WTC11 (cell line): ENCODE measurements around the gene GALNT13. TPM values are rescaled to one million over a fixed set of nuclear protein-coding genes. Genes with fewer than 3 reads are reported as not detected.
A peak's percentile ranks its signal among the peaks of the same experiment; 100 is the strongest.

ENCODE experiments used
- ATAC-seq: fragments of 200-7000 bp; cut with Tn5 transposase; 2 replicates; pipeline ENCODE4 v1.10.0; 2021; ENCODE audit warnings: mild to moderate bottlenecking, moderate library complexity
- CTCF ChIA-PET: fragments of 300-600 bp; sonication (Branson Sonifier 250); formaldehyde crosslinking; loops from one replicate; lab custom pipeline; 2021; ENCODE audit warnings: antibody characterized with exemption; lab: Charles Lee
- POLR2A ChIA-PET: fragments of 350-600 bp; sonication (Branson Sonifier 250); formaldehyde crosslinking; loops from one replicate; lab custom pipeline; 2021; ENCODE audit warnings: antibody characterized with exemption; lab: Charles Lee
- DNase-seq: peaks from one replicate; pipeline ENCODE4 v3.0.0; 2021; ENCODE audit warnings: low spot score
- H3K27ac Mint-ChIP-seq: 2 replicates; pipeline ENCODE4 v1.8.0; 2021; ENCODE audit warnings: mixed read lengths
- H3K27me3 Mint-ChIP-seq: 2 replicates; pipeline ENCODE4 v1.8.0; 2021; ENCODE audit warnings: low read depth, mild to moderate bottlenecking, moderate library complexity, mixed read lengths
- H3K36me3 Mint-ChIP-seq: 2 replicates; pipeline ENCODE4 v1.8.0; 2021; ENCODE audit warnings: mixed read lengths
- H3K4me1 Mint-ChIP-seq: 2 replicates; pipeline ENCODE4 v1.8.0; 2022; ENCODE audit warnings: mixed read lengths
- H3K4me3 Mint-ChIP-seq: 2 replicates; pipeline ENCODE4 v1.8.0; 2021; ENCODE audit warnings: mild to moderate bottlenecking, moderate library complexity, mixed read lengths
- H3K9me3 Mint-ChIP-seq: 2 replicates; pipeline ENCODE4 v1.8.0; 2021; ENCODE audit warnings: mixed read lengths
- ATF1 ChIP-seq: sonication (generic); formaldehyde crosslinking; IDR thresholded peaks from 2 replicates; pipeline ENCODE4 v1.8.1; 2023; ENCODE audit warnings: mild to moderate bottlenecking, moderate library complexity, missing genetic modification reagents
- ESRRA ChIP-seq: sonication (generic); formaldehyde crosslinking; IDR thresholded peaks from 2 replicates; pipeline ENCODE4 v1.8.1; 2022; ENCODE audit warnings: mild to moderate bottlenecking, missing genetic modification reagents, borderline replicate concordance
- FOXJ3 ChIP-seq: sonication (generic); formaldehyde crosslinking; IDR thresholded peaks from 2 replicates; pipeline ENCODE4 v1.9.0; 2021; ENCODE audit warnings: missing genetic modification reagents, mild to moderate bottlenecking, borderline replicate concordance
- GABPB1 ChIP-seq: sonication (generic); formaldehyde crosslinking; IDR thresholded peaks from 2 replicates; pipeline ENCODE4 v1.8.1; 2023; ENCODE audit warnings: mild to moderate bottlenecking, missing genetic modification reagents
- NR1H2 ChIP-seq: sonication (generic); formaldehyde crosslinking; IDR thresholded peaks from 2 replicates; pipeline ENCODE4 v1.9.0; 2021; ENCODE audit warnings: mild to moderate bottlenecking, moderate library complexity, missing genetic modification reagents
- NR2C2 ChIP-seq: sonication (generic); formaldehyde crosslinking; IDR thresholded peaks from 2 replicates; pipeline ENCODE4 v1.8.0; 2022; ENCODE audit warnings: mild to moderate bottlenecking, missing genetic modification reagents
- OVOL2 ChIP-seq: fragments of 250-450 bp; sonication (Bioruptor Pico); IDR thresholded peaks from 2 replicates; pipeline ENCODE4 v1.9.0; 2021; ENCODE audit warnings: mild to moderate bottlenecking, borderline replicate concordance
- ZNF121 ChIP-seq: sonication (generic); formaldehyde crosslinking; IDR thresholded peaks from 2 replicates; pipeline ENCODE4 v1.8.0; 2023; ENCODE audit warnings: missing genetic modification reagents
- ZNF138 ChIP-seq: sonication (generic); formaldehyde crosslinking; conservative IDR thresholded peaks from 2 replicates; pipeline ENCODE4 v1.8.1; 2022; ENCODE audit warnings: mild to moderate bottlenecking, moderate library complexity, missing genetic modification reagents
- ZNF423 ChIP-seq: fragments of 250-450 bp; sonication (Bioruptor Pico); IDR thresholded peaks from 2 replicates; pipeline ENCODE4 v2.1.2; 2022; ENCODE audit warnings: mild to moderate bottlenecking, moderate library complexity
- ZNF671 ChIP-seq: fragments of 250-450 bp; sonication (Bioruptor Pico); IDR thresholded peaks from 2 replicates; pipeline ENCODE4 v1.8.0; 2021; ENCODE audit warnings: mild to moderate bottlenecking
- total RNA-seq: library from RNA; stranded (reverse); gene quantifications from 3 replicates; pipeline ENCODE4 v1.2.3, GENCODE V29; 2021
- TF ChIP-seq, protein P1 (sequence below): sonication (generic); formaldehyde crosslinking; IDR thresholded peaks from 2 replicates; pipeline ENCODE4 v1.8.0; 2023; ENCODE audit warnings: mild to moderate bottlenecking, missing genetic modification reagents
- TF ChIP-seq, protein P2 (sequence below): sonication (generic); formaldehyde crosslinking; IDR thresholded peaks from 2 replicates; pipeline ENCODE4 v1.8.1; 2023; ENCODE audit warnings: mild to moderate bottlenecking, missing genetic modification reagents
- TF ChIP-seq, protein P3 (sequence below): sonication (generic); formaldehyde crosslinking; IDR thresholded peaks from 2 replicates; pipeline ENCODE4 v1.8.0; 2022; ENCODE audit warnings: mild to moderate bottlenecking, missing genetic modification reagents
- TF ChIP-seq, protein P4 (sequence below): fragments of 250-450 bp; sonication (Bioruptor Pico); IDR thresholded peaks from 2 replicates; pipeline ENCODE4 v1.9.0; 2021; ENCODE audit warnings: moderate library complexity, mild to moderate bottlenecking, inconsistent platforms, borderline replicate concordance
- TF ChIP-seq, protein P5 (sequence below): sonication (generic); formaldehyde crosslinking; conservative IDR thresholded peaks from 2 replicates; pipeline ENCODE4 v1.8.1; 2023; ENCODE audit warnings: mild to moderate bottlenecking, low read depth, missing genetic modification reagents, moderate library complexity
- TF ChIP-seq, protein P6 (sequence below): sonication (generic); formaldehyde crosslinking; IDR thresholded peaks from 2 replicates; pipeline ENCODE4 v1.8.1; 2023; ENCODE audit warnings: mild to moderate bottlenecking, missing genetic modification reagents, borderline replicate concordance
- TF ChIP-seq, protein P7 (sequence below): fragments of 200-600 bp; IDR thresholded peaks from 2 replicates; pipeline ENCODE4 v1.8.0; 2022; ENCODE audit warnings: antibody characterized with exemption

The GALNT13 gene
- total RNA-seq, 1 experiment from 2014 or later = 9.9 TPM

DNA sequence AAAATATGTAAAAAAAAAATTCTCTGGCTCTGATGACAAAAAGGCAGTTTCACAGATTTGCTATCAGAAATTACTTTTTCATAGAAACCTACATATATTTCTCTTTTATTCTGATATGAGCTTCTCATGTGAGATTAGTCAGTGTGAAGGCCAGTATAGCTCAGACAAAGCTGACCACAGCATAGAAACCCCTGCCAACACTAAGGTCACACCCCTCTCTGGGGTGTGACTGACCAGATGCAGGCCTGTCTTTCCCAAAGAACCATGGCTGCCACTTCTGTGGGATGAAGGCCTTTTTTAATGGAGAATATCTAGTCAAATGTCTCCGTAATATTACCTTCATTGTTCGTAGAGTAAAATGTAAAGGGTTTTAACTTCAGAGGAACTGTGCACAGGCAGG is 496.4 kb downstream of the GALNT13 start:
- H3K27ac Mint-ChIP-seq = no peak overlapping the region

DNA sequence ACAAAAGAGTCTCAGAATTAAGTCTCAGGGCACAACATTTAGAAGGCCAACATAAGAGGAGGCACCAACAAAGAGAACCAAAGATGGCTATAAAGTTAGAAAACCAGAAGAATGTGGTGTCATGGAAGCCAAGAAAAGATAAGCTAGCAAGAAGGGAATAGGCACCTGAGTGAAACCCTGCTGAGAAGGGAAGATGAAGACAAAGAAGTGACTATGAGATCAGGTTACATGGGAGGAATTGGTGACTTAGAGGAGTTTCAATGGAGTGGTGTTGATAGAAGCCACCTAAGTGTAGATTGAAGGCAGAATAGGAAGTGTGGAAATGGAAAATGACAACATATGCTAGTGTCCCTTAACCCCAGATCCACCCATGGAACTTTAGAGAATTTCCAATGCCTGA is 499.2 kb downstream of the GALNT13 start:
- ATAC-seq (peak; percentile 92), DNase-seq (no peak)
- H3K9me3 Mint-ChIP-seq = peaks cover 4% of the 10 kb centered on the region
- POLR2A ChIA-PET = no interaction called here
- CTCF ChIA-PET = interaction anchor here (1.2 kb wide), 1 partner anchor 499 kb away, joined by 5 read pairs; the partner anchor contains the start of gene GALNT13
- no peak overlapping the region for H3K27ac Mint-ChIP-seq
- no peaks in the 10 kb centered on the region for H3K27me3 Mint-ChIP-seq
- peaks cover 23% of the 10 kb centered on the region for H3K4me1 Mint-ChIP-seq
- H3K4me3 Mint-ChIP-seq = no peak overlapping the region
- no peaks in the 10 kb centered on the region for H3K36me3 Mint-ChIP-seq
- TF ChIP-seq NR2C2 (CRISPR knock-in tag) (no peak), ZNF671 (CRISPR knock-in tag) (no peak), OVOL2 (CRISPR knock-in tag) (no peak), ESRRA (CRISPR knock-in tag) (no peak), ZNF423 (CRISPR knock-in tag) (no peak), NR1H2 (CRISPR knock-in tag) (no peak), GABPB1 (no peak)
- TF ChIP-seq, protein P1, sequence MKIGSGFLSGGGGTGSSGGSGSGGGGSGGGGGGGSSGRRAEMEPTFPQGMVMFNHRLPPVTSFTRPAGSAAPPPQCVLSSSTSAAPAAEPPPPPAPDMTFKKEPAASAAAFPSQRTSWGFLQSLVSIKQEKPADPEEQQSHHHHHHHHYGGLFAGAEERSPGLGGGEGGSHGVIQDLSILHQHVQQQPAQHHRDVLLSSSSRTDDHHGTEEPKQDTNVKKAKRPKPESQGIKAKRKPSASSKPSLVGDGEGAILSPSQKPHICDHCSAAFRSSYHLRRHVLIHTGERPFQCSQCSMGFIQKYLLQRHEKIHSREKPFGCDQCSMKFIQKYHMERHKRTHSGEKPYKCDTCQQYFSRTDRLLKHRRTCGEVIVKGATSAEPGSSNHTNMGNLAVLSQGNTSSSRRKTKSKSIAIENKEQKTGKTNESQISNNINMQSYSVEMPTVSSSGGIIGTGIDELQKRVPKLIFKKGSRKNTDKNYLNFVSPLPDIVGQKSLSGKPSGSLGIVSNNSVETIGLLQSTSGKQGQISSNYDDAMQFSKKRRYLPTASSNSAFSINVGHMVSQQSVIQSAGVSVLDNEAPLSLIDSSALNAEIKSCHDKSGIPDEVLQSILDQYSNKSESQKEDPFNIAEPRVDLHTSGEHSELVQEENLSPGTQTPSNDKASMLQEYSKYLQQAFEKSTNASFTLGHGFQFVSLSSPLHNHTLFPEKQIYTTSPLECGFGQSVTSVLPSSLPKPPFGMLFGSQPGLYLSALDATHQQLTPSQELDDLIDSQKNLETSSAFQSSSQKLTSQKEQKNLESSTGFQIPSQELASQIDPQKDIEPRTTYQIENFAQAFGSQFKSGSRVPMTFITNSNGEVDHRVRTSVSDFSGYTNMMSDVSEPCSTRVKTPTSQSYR (CRISPR knock-in tag) = no peak
- TF ChIP-seq, protein P2, sequence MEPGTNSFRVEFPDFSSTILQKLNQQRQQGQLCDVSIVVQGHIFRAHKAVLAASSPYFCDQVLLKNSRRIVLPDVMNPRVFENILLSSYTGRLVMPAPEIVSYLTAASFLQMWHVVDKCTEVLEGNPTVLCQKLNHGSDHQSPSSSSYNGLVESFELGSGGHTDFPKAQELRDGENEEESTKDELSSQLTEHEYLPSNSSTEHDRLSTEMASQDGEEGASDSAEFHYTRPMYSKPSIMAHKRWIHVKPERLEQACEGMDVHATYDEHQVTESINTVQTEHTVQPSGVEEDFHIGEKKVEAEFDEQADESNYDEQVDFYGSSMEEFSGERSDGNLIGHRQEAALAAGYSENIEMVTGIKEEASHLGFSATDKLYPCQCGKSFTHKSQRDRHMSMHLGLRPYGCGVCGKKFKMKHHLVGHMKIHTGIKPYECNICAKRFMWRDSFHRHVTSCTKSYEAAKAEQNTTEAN (CRISPR knock-in tag) = no peak

More for the DNA sequence above, 496.4 kb downstream of the GALNT13 start:
- H3K4me3 Mint-ChIP-seq = no peak overlapping the region
- CTCF ChIA-PET = no interaction called here
- peaks cover 4% of the 10 kb centered on the region for H3K9me3 Mint-ChIP-seq
- no peaks in the 10 kb centered on the region for H3K27me3 Mint-ChIP-seq
- POLR2A ChIA-PET = no interaction called here
- H3K4me1 Mint-ChIP-seq = peaks cover 15% of the 10 kb centered on the region
- no peaks in the 10 kb centered on the region for H3K36me3 Mint-ChIP-seq
- DNase-seq (no peak), ATAC-seq (no peak)
- TF ChIP-seq, protein P3, sequence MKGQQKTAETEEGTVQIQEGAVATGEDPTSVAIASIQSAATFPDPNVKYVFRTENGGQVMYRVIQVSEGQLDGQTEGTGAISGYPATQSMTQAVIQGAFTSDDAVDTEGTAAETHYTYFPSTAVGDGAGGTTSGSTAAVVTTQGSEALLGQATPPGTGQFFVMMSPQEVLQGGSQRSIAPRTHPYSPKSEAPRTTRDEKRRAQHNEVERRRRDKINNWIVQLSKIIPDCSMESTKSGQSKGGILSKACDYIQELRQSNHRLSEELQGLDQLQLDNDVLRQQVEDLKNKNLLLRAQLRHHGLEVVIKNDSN (CRISPR knock-in tag) = no peak
- TF ChIP-seq, protein P4, sequence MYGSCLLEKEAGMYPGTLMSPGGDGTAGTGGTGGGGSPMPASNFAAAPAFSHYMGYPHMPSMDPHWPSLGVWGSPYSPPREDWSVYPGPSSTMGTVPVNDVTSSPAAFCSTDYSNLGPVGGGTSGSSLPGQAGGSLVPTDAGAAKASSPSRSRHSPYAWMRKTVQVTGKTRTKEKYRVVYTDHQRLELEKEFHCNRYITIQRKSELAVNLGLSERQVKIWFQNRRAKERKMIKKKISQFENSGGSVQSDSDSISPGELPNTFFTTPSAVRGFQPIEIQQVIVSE (CRISPR knock-in tag) = no peak
- no peak for TF ChIP-seq FOXJ3 (CRISPR knock-in tag)
- TF ChIP-seq, protein P5, sequence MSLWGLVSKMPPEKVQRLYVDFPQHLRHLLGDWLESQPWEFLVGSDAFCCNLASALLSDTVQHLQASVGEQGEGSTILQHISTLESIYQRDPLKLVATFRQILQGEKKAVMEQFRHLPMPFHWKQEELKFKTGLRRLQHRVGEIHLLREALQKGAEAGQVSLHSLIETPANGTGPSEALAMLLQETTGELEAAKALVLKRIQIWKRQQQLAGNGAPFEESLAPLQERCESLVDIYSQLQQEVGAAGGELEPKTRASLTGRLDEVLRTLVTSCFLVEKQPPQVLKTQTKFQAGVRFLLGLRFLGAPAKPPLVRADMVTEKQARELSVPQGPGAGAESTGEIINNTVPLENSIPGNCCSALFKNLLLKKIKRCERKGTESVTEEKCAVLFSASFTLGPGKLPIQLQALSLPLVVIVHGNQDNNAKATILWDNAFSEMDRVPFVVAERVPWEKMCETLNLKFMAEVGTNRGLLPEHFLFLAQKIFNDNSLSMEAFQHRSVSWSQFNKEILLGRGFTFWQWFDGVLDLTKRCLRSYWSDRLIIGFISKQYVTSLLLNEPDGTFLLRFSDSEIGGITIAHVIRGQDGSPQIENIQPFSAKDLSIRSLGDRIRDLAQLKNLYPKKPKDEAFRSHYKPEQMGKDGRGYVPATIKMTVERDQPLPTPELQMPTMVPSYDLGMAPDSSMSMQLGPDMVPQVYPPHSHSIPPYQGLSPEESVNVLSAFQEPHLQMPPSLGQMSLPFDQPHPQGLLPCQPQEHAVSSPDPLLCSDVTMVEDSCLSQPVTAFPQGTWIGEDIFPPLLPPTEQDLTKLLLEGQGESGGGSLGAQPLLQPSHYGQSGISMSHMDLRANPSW (CRISPR knock-in tag) = no peak
- TF ChIP-seq ZNF138 (CRISPR knock-in tag) = no peak
- TF ChIP-seq, protein P6, sequence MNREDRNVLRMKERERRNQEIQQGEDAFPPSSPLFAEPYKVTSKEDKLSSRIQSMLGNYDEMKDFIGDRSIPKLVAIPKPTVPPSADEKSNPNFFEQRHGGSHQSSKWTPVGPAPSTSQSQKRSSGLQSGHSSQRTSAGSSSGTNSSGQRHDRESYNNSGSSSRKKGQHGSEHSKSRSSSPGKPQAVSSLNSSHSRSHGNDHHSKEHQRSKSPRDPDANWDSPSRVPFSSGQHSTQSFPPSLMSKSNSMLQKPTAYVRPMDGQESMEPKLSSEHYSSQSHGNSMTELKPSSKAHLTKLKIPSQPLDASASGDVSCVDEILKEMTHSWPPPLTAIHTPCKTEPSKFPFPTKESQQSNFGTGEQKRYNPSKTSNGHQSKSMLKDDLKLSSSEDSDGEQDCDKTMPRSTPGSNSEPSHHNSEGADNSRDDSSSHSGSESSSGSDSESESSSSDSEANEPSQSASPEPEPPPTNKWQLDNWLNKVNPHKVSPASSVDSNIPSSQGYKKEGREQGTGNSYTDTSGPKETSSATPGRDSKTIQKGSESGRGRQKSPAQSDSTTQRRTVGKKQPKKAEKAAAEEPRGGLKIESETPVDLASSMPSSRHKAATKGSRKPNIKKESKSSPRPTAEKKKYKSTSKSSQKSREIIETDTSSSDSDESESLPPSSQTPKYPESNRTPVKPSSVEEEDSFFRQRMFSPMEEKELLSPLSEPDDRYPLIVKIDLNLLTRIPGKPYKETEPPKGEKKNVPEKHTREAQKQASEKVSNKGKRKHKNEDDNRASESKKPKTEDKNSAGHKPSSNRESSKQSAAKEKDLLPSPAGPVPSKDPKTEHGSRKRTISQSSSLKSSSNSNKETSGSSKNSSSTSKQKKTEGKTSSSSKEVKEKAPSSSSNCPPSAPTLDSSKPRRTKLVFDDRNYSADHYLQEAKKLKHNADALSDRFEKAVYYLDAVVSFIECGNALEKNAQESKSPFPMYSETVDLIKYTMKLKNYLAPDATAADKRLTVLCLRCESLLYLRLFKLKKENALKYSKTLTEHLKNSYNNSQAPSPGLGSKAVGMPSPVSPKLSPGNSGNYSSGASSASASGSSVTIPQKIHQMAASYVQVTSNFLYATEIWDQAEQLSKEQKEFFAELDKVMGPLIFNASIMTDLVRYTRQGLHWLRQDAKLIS (CRISPR knock-in tag) = no peak
- TF ChIP-seq, protein P7, sequence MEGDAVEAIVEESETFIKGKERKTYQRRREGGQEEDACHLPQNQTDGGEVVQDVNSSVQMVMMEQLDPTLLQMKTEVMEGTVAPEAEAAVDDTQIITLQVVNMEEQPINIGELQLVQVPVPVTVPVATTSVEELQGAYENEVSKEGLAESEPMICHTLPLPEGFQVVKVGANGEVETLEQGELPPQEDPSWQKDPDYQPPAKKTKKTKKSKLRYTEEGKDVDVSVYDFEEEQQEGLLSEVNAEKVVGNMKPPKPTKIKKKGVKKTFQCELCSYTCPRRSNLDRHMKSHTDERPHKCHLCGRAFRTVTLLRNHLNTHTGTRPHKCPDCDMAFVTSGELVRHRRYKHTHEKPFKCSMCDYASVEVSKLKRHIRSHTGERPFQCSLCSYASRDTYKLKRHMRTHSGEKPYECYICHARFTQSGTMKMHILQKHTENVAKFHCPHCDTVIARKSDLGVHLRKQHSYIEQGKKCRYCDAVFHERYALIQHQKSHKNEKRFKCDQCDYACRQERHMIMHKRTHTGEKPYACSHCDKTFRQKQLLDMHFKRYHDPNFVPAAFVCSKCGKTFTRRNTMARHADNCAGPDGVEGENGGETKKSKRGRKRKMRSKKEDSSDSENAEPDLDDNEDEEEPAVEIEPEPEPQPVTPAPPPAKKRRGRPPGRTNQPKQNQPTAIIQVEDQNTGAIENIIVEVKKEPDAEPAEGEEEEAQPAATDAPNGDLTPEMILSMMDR = no peak
- no peak for TF ChIP-seq ATF1 (CRISPR knock-in tag)
- TF ChIP-seq ZNF121 (CRISPR knock-in tag) = no peak
- TF ChIP-seq, all 79 proteins: peak for 0
